Subcutaneous abdominal adipose tissue (tissue), 5 donors: ENCODE results near the gene NDUFB2.
"Not testable (repeated sequence)": the region's sequence is repeated elsewhere in the genome, so short reads cannot be mapped to it uniquely, and the experiment has no call there.

ENCODE experiments used
- H3K27ac ChIP-seq: one replicate; pipeline ENCODE4 v1.7.0; 2013; ENCODE audit warnings: low read depth, mild to moderate bottlenecking, inconsistent platforms, low read length, moderate library complexity
- H3K27me3 ChIP-seq, 5 donors: one replicate each; pipeline ENCODE4 v1.7.0; 2013; ENCODE audit warnings: low read length in 5 of 5, inconsistent platforms in 1 of 5; ENCODE audit not compliant: control insufficient read depth in 5 of 5, insufficient read depth in 4 of 5
- H3K36me3 ChIP-seq, 5 donors: one replicate each; pipeline ENCODE4 v1.7.0; 2013; ENCODE audit warnings: low read length in 5 of 5; ENCODE audit not compliant: control insufficient read depth in 5 of 5, insufficient read depth in 5 of 5
- H3K4me1 ChIP-seq, 5 donors: one replicate each; pipeline ENCODE4 v1.7.0; 2013; ENCODE audit warnings: low read length in 5 of 5, mild to moderate bottlenecking in 3 of 5, moderate library complexity in 1 of 5; ENCODE audit not compliant: control insufficient read depth in 5 of 5, insufficient read depth in 5 of 5
- H3K4me3 ChIP-seq, 5 donors: one replicate each; pipeline ENCODE4 v1.7.0; 2013; ENCODE audit warnings: low read length in 5 of 5, low read depth in 1 of 5
- H3K9ac ChIP-seq, 5 donors: one replicate each; pipeline ENCODE4 v1.7.0; 2013; ENCODE audit warnings: low read length in 5 of 5, mild to moderate bottlenecking in 4 of 5, moderate library complexity in 3 of 5
- H3K9me3 ChIP-seq, 5 donors: one replicate each; pipeline ENCODE4 v1.7.0; 2013; ENCODE audit warnings: low read length in 5 of 5; ENCODE audit not compliant: control insufficient read depth in 5 of 5
- donor health status: healthy.
- donor health status: healthy.
- donor health status: healthy.
- donor health status: healthy.
- donor health status: healthy.

NDUFB2 gene

GRCh38 chr7:140698477-140698876, 2.0 kb downstream of the NDUFB2 start:
- Histone ChIP-seq H3K27ac (no peak overlapping the region), H3K36me3 (peaks cover 0 to 14% (median 0%) of the 10 kb centered on the region in 5 donors), H3K4me1 (peaks cover 6 to 25% (median 21%) of the 10 kb centered on the region in 5 donors), H3K4me3 (no peak overlapping the region), H3K27me3 (no peaks in the 10 kb centered on the region), H3K9me3 (no peaks in the 10 kb centered on the region), H3K9ac (no peak overlapping the region)

GRCh38 chr7:140702774-140703173, 6.3 kb downstream of the NDUFB2 start:
- Histone ChIP-seq H3K9ac (no peak overlapping the region), H3K27me3 (no peaks in the 10 kb centered on the region), H3K9me3 (no peaks in the 10 kb centered on the region), H3K4me3 (no peak overlapping the region), H3K4me1 (peaks cover 4 to 10% (median 7%) of the 10 kb centered on the region in 5 donors), H3K36me3 (peaks cover 7 to 39% (median 24%) of the 10 kb centered on the region in 5 donors), H3K27ac (no peak overlapping the region)

- no peaks in the 10 kb centered on the region for H3K9me3 ChIP-seq
- no peaks in the 10 kb centered on the region for H3K27me3 ChIP-seq
- H3K4me1 ChIP-seq, result no peaks in the 10 kb centered on the region
- H3K9ac ChIP-seq, result no peak overlapping the region
- H3K27ac ChIP-seq, result no peak overlapping the region
- H3K36me3 ChIP-seq, result peaks cover 7 to 39% (median 24%) of the 10 kb centered on the region in 5 donors
- no peak overlapping the region for H3K4me3 ChIP-seq
Measured at GRCh38 chr7:140704205-140704604, 7.7 kb downstream of the NDUFB2 start.

GRCh38 chr7:140707132-140707531, 10.6 kb downstream of the NDUFB2 start:
- Histone ChIP-seq H3K27me3 (no peaks in the 10 kb centered on the region), H3K27ac (no peak overlapping the region), H3K36me3 (peaks cover 7 to 39% (median 24%) of the 10 kb centered on the region in 5 donors), H3K4me3 (no peak overlapping the region), H3K9ac (no peak overlapping the region), H3K9me3 (no peaks in the 10 kb centered on the region), H3K4me1 (no peaks in the 10 kb centered on the region)

GRCh38 chr7:140708764-140709163, 12.3 kb downstream of the NDUFB2 start:
- H3K4me3 ChIP-seq, H3K4me1 ChIP-seq, H3K27me3 ChIP-seq, H3K9me3 ChIP-seq, H3K9ac ChIP-seq, H3K27ac ChIP-seq: not testable (repeated sequence)
- peaks cover 7 to 32% (median 24%) of the 10 kb centered on the region in 5 donors for H3K36me3 ChIP-seq

- H3K9ac ChIP-seq, H3K36me3 ChIP-seq, H3K27me3 ChIP-seq, H3K4me1 ChIP-seq, H3K9me3 ChIP-seq, H3K4me3 ChIP-seq, H3K27ac ChIP-seq: not testable (repeated sequence)
Measured at GRCh38 chr7:140712392-140712791, 15.9 kb downstream of the NDUFB2 start.

- Histone ChIP-seq H3K27me3 (no peaks in the 10 kb centered on the region), H3K4me3 (no peak overlapping the region), H3K36me3 (peaks cover 0 to 5% (median 3%) of the 10 kb centered on the region in 5 donors), H3K9ac (no peak overlapping the region), H3K9me3 (no peaks in the 10 kb centered on the region), H3K27ac (no peak overlapping the region), H3K4me1 (no peaks in the 10 kb centered on the region)
Measured at GRCh38 chr7:140714331-140715040, 18.0 kb downstream of the NDUFB2 start.

- no peak overlapping the region for H3K27ac ChIP-seq
- peaks cover 0 to 4% (median 1%) of the 10 kb centered on the region in 5 donors for H3K36me3 ChIP-seq
- H3K4me1 ChIP-seq, result peaks cover 0 to 4% (median 0%) of the 10 kb centered on the region in 5 donors
- H3K4me3 ChIP-seq, result no peak overlapping the region
- H3K9me3 ChIP-seq, result no peaks in the 10 kb centered on the region
- no peaks in the 10 kb centered on the region for H3K27me3 ChIP-seq
- no peak overlapping the region for H3K9ac ChIP-seq
Measured at GRCh38 chr7:140719721-140720120, 23.2 kb downstream of the NDUFB2 start.

GRCh38 chr7:140722254-140722653, 25.7 kb downstream of the NDUFB2 start:
- peaks cover 3 to 7% (median 6%) of the 10 kb centered on the region in 5 donors for H3K36me3 ChIP-seq
- no peak overlapping the region for H3K4me3 ChIP-seq
- peaks cover 0 to 4% (median 0%) of the 10 kb centered on the region in 5 donors for H3K4me1 ChIP-seq
- H3K27me3 ChIP-seq, result no peaks in the 10 kb centered on the region
- no peaks in the 10 kb centered on the region for H3K9me3 ChIP-seq
- H3K27ac ChIP-seq, result no peak overlapping the region
- no peak overlapping the region for H3K9ac ChIP-seq

GRCh38 chr7:140723006-140723405, 26.5 kb downstream of the NDUFB2 start:
- H3K9ac ChIP-seq, result no peak overlapping the region
- no peak overlapping the region for H3K4me3 ChIP-seq
- no peak overlapping the region for H3K27ac ChIP-seq

More at GRCh38 chr7:140723006-140723405, 26.5 kb downstream of the NDUFB2 start:
- peaks cover 3 to 7% (median 7%) of the 10 kb centered on the region in 5 donors for H3K36me3 ChIP-seq
- no peaks in the 10 kb centered on the region for H3K27me3 ChIP-seq
- H3K4me1 ChIP-seq, result peaks cover 0 to 4% (median 0%) of the 10 kb centered on the region in 5 donors
- no peaks in the 10 kb centered on the region for H3K9me3 ChIP-seq
